ENCODE measurements around the gene SELENOV. TPM values are rescaled to one million over a fixed set of nuclear protein-coding genes. Genes with fewer than 3 reads are reported as not detected.
"Not testable (repeated sequence)": the region's sequence is repeated elsewhere in the genome, so short reads cannot be mapped to it uniquely, and the experiment has no call there.

The SELENOV gene
- total RNA-seq, 4 donors from 2014 or later: not detected

DNA sequence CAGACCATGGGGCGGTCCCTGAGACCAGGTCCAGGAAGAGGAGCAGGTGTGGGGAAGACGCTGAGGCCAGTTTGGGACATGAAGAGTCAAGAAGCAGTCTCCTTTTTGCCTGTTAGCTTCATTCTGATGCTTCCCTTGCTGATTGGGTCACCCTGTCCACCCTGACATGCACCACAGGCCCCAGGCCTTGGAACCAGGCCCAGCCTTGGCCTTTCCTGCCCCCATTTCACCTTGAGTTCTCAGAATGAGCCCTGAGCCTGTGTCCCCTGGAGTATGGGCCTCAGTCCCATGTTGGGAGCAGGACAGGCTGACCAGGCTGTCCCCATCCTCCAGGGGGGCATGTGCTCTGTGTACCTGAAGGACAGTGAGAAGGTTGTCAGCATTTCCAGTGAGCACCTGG lies 39.2 kb upstream of the SELENOV start:
- Histone ChIP-seq H3K27ac (no peak overlapping the region), H3K9me3 (no peaks in the 10 kb centered on the region), H3K4me3 (no peak overlapping the region), H3K36me3 (peaks cover 0 to 59% (median 0%) of the 10 kb centered on the region in 3 donors), H3K27me3 (no peaks in the 10 kb centered on the region), H3K4me1 (peaks cover 0 to 4% (median 0%) of the 10 kb centered on the region in 4 donors)
- no peak for DNase-seq
- TF ChIP-seq, protein P1, sequence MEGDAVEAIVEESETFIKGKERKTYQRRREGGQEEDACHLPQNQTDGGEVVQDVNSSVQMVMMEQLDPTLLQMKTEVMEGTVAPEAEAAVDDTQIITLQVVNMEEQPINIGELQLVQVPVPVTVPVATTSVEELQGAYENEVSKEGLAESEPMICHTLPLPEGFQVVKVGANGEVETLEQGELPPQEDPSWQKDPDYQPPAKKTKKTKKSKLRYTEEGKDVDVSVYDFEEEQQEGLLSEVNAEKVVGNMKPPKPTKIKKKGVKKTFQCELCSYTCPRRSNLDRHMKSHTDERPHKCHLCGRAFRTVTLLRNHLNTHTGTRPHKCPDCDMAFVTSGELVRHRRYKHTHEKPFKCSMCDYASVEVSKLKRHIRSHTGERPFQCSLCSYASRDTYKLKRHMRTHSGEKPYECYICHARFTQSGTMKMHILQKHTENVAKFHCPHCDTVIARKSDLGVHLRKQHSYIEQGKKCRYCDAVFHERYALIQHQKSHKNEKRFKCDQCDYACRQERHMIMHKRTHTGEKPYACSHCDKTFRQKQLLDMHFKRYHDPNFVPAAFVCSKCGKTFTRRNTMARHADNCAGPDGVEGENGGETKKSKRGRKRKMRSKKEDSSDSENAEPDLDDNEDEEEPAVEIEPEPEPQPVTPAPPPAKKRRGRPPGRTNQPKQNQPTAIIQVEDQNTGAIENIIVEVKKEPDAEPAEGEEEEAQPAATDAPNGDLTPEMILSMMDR (IDR thresholded peaks at IDR 0.05): no peak
- TF ChIP-seq POLR2A (IDR thresholded peaks at IDR 0.05): no peak

DNA sequence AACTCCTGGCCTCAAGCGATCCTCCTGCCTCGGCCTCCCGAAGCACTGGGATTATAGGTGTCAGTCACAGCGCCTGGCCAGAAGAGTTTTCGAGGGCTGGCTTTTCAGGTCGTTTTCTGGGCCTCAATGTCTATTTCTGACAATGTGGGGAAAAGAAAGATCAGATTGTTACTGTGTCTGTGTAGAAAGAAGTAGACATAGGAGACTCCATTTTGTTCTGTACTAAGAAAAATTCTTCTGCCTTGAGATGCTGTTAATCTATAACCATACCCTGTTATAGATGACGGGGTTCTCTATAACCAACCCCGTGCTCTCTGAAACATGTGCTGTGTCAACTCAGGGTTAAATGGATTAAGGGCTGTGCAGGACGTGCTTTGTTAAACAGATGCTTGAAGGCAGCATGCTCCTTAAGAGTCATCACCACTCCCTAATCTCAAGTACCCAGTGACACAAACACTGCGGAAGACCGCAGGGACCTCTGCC lies 35.6 kb upstream of the SELENOV start:
- H3K4me1 ChIP-seq: peaks cover 0 to 14% (median 7%) of the 10 kb centered on the region in 4 donors
- not testable (repeated sequence) for H3K27me3 ChIP-seq, DNase-seq, H3K9me3 ChIP-seq, H3K4me3 ChIP-seq
- peaks cover 0 to 23% (median 0%) of the 10 kb centered on the region in 3 donors for H3K36me3 ChIP-seq
- H3K27ac ChIP-seq: peak overlapping the region in 1 of 4 donors; percentile 78

DNA sequence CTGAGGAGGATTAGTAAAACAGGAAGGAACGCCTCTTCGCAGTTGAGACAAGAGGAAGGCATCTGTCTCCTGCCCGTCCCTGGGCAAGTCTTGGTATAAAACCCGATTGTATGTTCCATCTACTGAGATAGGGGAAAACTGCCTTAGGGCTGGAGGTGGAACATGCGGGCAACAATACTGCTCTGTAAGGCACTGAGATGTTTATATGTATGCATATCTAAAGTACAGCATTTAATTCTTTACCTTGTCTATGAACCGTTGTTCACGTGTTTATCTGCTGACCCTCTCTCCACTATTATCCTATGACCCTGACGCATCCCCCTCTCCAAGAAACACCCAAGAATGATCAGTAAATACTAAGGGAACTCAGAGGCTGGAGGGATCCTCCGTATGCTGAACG lies 35.0 kb upstream of the SELENOV start:
- H3K4me1 ChIP-seq: peaks cover 0 to 14% (median 7%) of the 10 kb centered on the region in 4 donors
- H3K9me3 ChIP-seq: no peaks in the 10 kb centered on the region
- peaks cover 0 to 23% (median 0%) of the 10 kb centered on the region in 3 donors for H3K36me3 ChIP-seq
- peak overlapping the region; percentile 70 to 86 (median 78) for H3K27ac ChIP-seq
- TF ChIP-seq POLR2A (IDR thresholded peaks at IDR 0.05): no peak
- TF ChIP-seq, protein P1 (IDR thresholded peaks at IDR 0.05): no peak
- no peaks in the 10 kb centered on the region for H3K27me3 ChIP-seq
- H3K4me3 ChIP-seq: peak overlapping the region; percentile 79 to 97 (median 92)
- DNase-seq: no peak

DNA sequence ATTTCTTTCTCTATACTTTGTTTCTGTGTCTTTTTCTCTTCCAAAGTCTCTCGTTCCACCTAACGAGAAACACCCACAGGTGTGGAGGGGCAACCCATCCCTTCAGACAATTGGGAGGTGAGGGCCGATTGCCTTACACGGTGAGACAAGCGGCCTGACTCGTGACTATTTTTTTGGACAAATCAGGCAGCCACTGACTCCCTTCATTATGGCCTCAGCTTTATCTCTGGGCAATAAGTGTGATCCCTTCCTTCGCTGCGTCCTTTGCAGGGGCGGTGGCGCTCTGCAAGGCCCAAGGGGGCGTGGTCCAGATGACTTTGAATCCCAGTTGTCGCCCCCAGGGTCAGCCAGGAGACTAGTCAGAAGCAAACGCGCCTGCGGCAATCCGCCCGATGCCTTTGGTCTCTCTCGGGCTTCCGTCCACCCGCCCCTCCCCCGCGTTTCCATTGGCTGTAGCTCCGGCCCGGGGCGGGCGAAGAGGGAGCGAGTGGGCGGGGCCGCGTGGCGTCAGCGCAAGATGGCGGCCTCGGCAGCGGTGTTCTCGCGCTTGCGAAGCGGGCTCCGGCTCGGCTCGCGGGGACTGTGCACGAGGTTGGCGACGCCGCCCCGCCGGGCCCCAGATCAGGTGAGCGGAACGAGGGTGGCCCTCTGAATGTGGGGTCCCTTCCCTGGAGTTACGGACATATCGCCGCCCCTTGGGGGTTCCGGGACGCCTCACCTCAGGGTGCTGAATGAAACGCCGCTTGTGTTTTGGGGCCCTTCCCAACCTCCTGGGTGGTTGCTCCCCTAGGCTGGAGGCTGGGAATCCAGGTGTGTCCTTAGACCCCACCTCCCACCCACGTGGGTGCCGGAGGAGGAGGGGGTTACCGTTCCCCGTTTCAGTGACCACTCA lies 34.4 kb upstream of the SELENOV start, which contains the start of gene TIMM50:
TIMM50 (plus strand) TSS at position 502 of the 892 bp plus-strand sequence; CDS start at position 518, 16 bp downstream.
- Histone ChIP-seq H3K4me1 (peaks cover 0 to 14% (median 7%) of the 10 kb centered on the region in 4 donors), H3K9me3 (no peaks in the 10 kb centered on the region), H3K27ac (peak within 1 kb of the TSS; percentile 70 to 86 (median 78)), H3K36me3 (peaks cover 0 to 22% (median 0%) of the 10 kb centered on the region in 3 donors), H3K4me3 (peak within 1 kb of the TSS; percentile 79 to 97 (median 92)), H3K27me3 (no peaks in the 10 kb centered on the region)
- DNase-seq: peak; percentile 94 to 98 (median 98)
- TF ChIP-seq POLR2A (IDR thresholded peaks at IDR 0.05): peak; percentile 45
- TF ChIP-seq, protein P1 (IDR thresholded peaks at IDR 0.05): no peak

DNA sequence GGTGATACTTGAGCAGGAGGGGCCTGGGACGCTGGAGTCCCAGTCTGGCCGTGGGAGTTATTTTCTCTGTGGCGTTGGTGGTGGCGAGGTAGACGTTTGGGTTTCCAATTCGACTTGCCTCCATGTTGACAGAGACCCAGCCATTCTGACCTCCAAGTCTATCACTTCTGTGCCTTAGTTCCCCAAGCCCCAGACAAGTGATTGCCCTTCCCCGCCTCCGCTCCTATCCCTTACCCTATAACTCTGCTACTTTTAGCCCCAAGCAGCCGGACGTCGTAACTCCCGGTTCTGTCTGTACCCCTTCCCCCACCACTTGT lies 33.8 kb upstream of the SELENOV start:
- TF ChIP-seq, protein P1 (IDR thresholded peaks at IDR 0.05): no peak
- TF ChIP-seq POLR2A (IDR thresholded peaks at IDR 0.05): no peak
- peaks cover 0 to 14% (median 7%) of the 10 kb centered on the region in 4 donors for H3K4me1 ChIP-seq
- no peaks in the 10 kb centered on the region for H3K9me3 ChIP-seq
- DNase-seq: no peak
- no peaks in the 10 kb centered on the region for H3K27me3 ChIP-seq
- H3K4me3 ChIP-seq: peak overlapping the region; percentile 79 to 97 (median 92)
- H3K27ac ChIP-seq: peak overlapping the region; percentile 70 to 86 (median 78)
- peaks cover 0 to 22% (median 0%) of the 10 kb centered on the region in 3 donors for H3K36me3 ChIP-seq

DNA sequence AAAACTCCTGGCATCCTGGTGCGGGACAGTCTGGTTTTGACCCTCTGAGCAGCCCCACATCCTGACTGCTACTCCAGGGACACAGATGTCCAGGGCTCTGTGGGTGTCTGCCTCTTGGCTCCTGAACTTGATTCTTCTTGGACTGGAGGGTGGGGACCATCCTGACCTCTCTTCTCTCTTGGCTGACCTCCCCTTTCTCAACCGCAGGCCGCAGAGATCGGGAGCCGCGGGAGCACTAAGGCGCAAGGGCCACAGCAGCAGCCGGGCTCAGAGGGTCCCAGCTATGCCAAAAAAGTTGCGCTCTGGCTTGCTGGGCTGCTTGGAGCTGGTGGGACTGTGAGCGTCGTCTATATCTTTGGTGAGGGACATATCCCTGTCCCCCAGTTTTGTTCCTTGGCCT lies 33.3 kb upstream of the SELENOV start:
- TF ChIP-seq, protein P1 (IDR thresholded peaks at IDR 0.05): no peak
- no peak for TF ChIP-seq POLR2A (IDR thresholded peaks at IDR 0.05)
- DNase-seq: no peak
- H3K27me3 ChIP-seq: no peaks in the 10 kb centered on the region
- peaks cover 0 to 14% (median 7%) of the 10 kb centered on the region in 4 donors for H3K4me1 ChIP-seq
- H3K36me3 ChIP-seq: peaks cover 0 to 23% (median 0%) of the 10 kb centered on the region in 3 donors
- no peaks in the 10 kb centered on the region for H3K9me3 ChIP-seq
- peak overlapping the region; percentile 79 to 97 (median 92) for H3K4me3 ChIP-seq
- H3K27ac ChIP-seq: no peak overlapping the region

Measured in Peyer's patch (tissue), 4 donors.